Measurements from ENCODE around the gene BTBD10. TPM values are rescaled to one million over a fixed set of nuclear protein-coding genes. Genes with fewer than 3 reads are reported as not detected.

The BTBD10 gene
- polyA plus RNA-seq, 2 donors = 16.1 to 24.9 TPM

DNA sequence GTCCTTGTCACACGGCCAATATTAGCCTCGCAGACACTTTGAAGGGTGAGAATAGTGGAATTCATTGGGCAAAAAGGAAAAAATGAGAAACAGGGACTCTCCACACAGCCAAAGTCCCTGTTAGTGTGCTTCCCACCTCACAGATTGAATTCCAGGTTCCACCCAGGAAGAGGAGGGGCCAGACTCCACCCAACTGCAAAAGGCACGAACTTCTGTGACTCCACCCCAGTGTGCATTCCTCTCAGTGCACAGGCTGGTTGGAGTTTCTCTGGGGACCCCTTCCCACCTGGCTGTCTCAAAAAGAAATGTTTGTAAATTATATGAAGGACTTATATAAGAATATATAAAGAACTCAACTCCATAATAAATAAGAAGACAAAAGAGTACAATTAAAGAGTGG is 12.1 kb upstream of the BTBD10 start:
- 71 to 75% methylated on average over 3 of the region's 3 CpGs for WGBS, 2 donors
- no peaks in the 10 kb centered on the region for H3K4me1 ChIP-seq (ENCODE audit: control insufficient read depth in 2 of 2, insufficient read depth in 2 of 2, low read length in 1 of 2)
- H3K27ac ChIP-seq (ENCODE audit: low read depth in 2 of 2, low read length in 1 of 2) = no peak overlapping the region
- no peak overlapping the region for H3K4me3 ChIP-seq (ENCODE audit: low read depth in 1 of 2, low read length in 2 of 2)
- no peaks in the 10 kb centered on the region for H3K27me3 ChIP-seq (ENCODE audit: control insufficient read depth in 1 of 2, insufficient read depth in 2 of 2, low read length in 2 of 2)
- H3K36me3 ChIP-seq (ENCODE audit: control insufficient read depth in 2 of 2, insufficient read depth in 2 of 2, low read length in 1 of 2) = no peaks in the 10 kb centered on the region
- peaks cover 0 to 3% of the 10 kb centered on the region in 2 donors for H3K9me3 ChIP-seq (ENCODE audit: control insufficient read depth in 2 of 2, insufficient read depth in 1 of 2, low read depth in 1 of 2, low read length in 1 of 2)

- Histone ChIP-seq H3K27me3 (ENCODE audit: control insufficient read depth in 1 of 2, insufficient read depth in 2 of 2, low read length in 2 of 2) (no peaks in the 10 kb centered on the region), H3K9me3 (ENCODE audit: control insufficient read depth in 2 of 2, insufficient read depth in 1 of 2, low read depth in 1 of 2, low read length in 1 of 2) (no peaks in the 10 kb centered on the region), H3K27ac (ENCODE audit: low read depth in 2 of 2, low read length in 1 of 2) (no peak overlapping the region), H3K36me3 (ENCODE audit: control insufficient read depth in 2 of 2, insufficient read depth in 2 of 2, low read length in 1 of 2) (no peaks in the 10 kb centered on the region), H3K4me3 (ENCODE audit: low read depth in 1 of 2, low read length in 2 of 2) (no peak overlapping the region), H3K4me1 (ENCODE audit: control insufficient read depth in 2 of 2, insufficient read depth in 2 of 2, low read length in 1 of 2) (no peaks in the 10 kb centered on the region)
- 67 to 71% methylated on average over 3 of the region's 3 CpGs for WGBS, 2 donors
Measured at GRCh38 chr11:13473013-13473722, 10.1 kb upstream of the BTBD10 start.

DNA sequence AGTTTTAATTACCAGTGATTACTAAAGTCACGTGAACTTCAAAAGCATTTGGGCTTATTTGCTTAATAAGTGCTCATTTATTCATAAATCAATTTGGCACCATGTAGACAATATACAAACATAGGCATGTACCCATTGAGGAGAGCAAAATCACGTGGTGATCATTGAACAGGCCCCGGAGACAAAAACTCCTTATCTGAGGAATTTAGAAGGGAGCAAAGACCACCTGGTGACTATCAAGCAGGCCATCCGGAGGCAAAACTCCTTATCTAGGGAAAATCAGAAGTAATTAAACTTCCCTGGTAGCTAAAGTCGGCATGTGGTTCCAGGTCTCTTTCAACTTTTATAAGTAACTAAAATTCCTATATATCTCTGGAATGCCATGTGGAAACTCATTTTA is 5.7 kb upstream of the BTBD10 start:
- 54 to 55% methylated on average over 5 of the region's 5 CpGs for WGBS, 2 donors
- Histone ChIP-seq H3K27me3 (ENCODE audit: control insufficient read depth in 1 of 2, insufficient read depth in 2 of 2, low read length in 2 of 2) (no peaks in the 10 kb centered on the region), H3K4me1 (ENCODE audit: control insufficient read depth in 2 of 2, insufficient read depth in 2 of 2, low read length in 1 of 2) (no peaks in the 10 kb centered on the region), H3K9me3 (ENCODE audit: control insufficient read depth in 2 of 2, insufficient read depth in 1 of 2, low read depth in 1 of 2, low read length in 1 of 2) (no peaks in the 10 kb centered on the region), H3K36me3 (ENCODE audit: control insufficient read depth in 2 of 2, insufficient read depth in 2 of 2, low read length in 1 of 2) (no peaks in the 10 kb centered on the region), H3K27ac (ENCODE audit: low read depth in 2 of 2, low read length in 1 of 2) (no peak overlapping the region), H3K4me3 (ENCODE audit: low read depth in 1 of 2, low read length in 2 of 2) (no peak overlapping the region)

- H3K36me3 ChIP-seq (ENCODE audit: control insufficient read depth in 2 of 2, insufficient read depth in 2 of 2, low read length in 1 of 2) = no peaks in the 10 kb centered on the region
- no peak overlapping the region for H3K4me3 ChIP-seq (ENCODE audit: low read depth in 1 of 2, low read length in 2 of 2)
- H3K4me1 ChIP-seq (ENCODE audit: control insufficient read depth in 2 of 2, insufficient read depth in 2 of 2, low read length in 1 of 2) = no peaks in the 10 kb centered on the region
- H3K27me3 ChIP-seq (ENCODE audit: control insufficient read depth in 1 of 2, insufficient read depth in 2 of 2, low read length in 2 of 2) = no peaks in the 10 kb centered on the region
- no peaks in the 10 kb centered on the region for H3K9me3 ChIP-seq (ENCODE audit: control insufficient read depth in 2 of 2, insufficient read depth in 1 of 2, low read depth in 1 of 2, low read length in 1 of 2)
- 5% methylated on average over 6 of the region's 6 CpGs for WGBS, 2 donors
- no peak overlapping the region for H3K27ac ChIP-seq (ENCODE audit: low read depth in 2 of 2, low read length in 1 of 2)
Measured at GRCh38 chr11:13465909-13466371, 2.9 kb upstream of the BTBD10 start.

DNA sequence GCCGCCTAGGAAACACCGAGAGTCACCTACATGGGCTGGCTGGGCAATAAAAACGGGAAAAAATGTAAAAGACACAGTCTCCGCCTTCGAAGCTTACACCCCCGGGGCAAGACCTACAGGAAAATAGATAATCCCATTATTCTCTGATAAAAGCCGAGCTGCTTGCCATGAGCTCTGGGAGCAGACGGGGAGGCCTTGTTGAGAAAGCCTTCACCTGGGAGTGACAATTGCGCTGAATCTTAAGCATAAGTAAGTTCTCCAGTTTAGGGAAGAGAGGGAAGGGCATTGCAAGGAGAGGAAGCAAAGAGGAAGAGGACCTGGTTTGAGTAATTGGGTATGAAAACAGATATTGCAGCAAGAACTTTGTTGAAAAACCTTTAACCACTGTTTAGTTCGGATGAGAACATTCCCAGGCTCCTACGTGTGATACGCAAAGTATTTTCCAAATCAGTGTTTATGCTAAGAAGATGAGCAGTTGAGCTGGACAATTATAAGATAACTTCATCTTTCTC is 813 bp upstream of the BTBD10 start:
- Histone ChIP-seq H3K27ac (ENCODE audit: low read depth in 2 of 2, low read length in 1 of 2) (peak overlapping the region; percentile 93 to 94), H3K4me1 (ENCODE audit: control insufficient read depth in 2 of 2, insufficient read depth in 2 of 2, low read length in 1 of 2) (no peaks in the 10 kb centered on the region), H3K27me3 (ENCODE audit: control insufficient read depth in 1 of 2, insufficient read depth in 2 of 2, low read length in 2 of 2) (no peaks in the 10 kb centered on the region), H3K36me3 (ENCODE audit: control insufficient read depth in 2 of 2, insufficient read depth in 2 of 2, low read length in 1 of 2) (no peaks in the 10 kb centered on the region), H3K9me3 (ENCODE audit: control insufficient read depth in 2 of 2, insufficient read depth in 1 of 2, low read depth in 1 of 2, low read length in 1 of 2) (no peaks in the 10 kb centered on the region), H3K4me3 (ENCODE audit: low read depth in 1 of 2, low read length in 2 of 2) (peak overlapping the region; percentile 90 to 95)
- 30 to 31% methylated on average over 12 of the region's 12 CpGs for WGBS, 2 donors

DNA sequence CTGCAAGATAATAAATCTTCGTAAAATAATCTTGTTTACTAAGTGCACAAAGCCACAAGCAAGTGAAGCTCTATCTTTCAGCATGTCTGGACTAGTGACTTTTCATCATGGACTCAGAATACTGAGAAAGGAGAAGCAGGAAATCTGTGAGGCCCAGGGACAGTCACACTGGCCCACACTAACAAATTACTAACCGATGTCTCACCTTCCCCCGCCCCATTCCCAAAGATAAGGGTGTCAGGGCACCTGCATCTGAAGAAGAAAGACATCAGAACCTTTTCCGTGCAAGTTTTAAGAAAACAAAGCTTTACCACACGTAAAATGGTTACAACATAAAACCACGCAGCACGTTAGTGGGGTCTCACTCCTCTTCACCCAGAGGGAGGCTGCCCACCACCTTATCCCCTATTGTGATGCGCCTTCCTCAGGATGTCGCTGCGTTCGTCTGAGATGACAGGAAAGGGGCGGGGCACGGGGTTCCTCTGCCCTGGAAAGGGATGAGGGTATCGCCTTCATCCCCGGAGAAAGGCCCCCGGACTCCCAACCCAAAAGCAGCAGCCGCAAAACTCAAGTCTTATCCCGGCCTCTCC is 616 bp downstream of the BTBD10 start:
- Histone ChIP-seq H3K27me3 (ENCODE audit: control insufficient read depth in 1 of 2, insufficient read depth in 2 of 2, low read length in 2 of 2) (no peaks in the 10 kb centered on the region), H3K9me3 (ENCODE audit: control insufficient read depth in 2 of 2, insufficient read depth in 1 of 2, low read depth in 1 of 2, low read length in 1 of 2) (no peaks in the 10 kb centered on the region), H3K27ac (ENCODE audit: low read depth in 2 of 2, low read length in 1 of 2) (peak overlapping the region; percentile 93 to 94), H3K4me3 (ENCODE audit: low read depth in 1 of 2, low read length in 2 of 2) (peak overlapping the region; percentile 90 to 95), H3K4me1 (ENCODE audit: control insufficient read depth in 2 of 2, insufficient read depth in 2 of 2, low read length in 1 of 2) (no peaks in the 10 kb centered on the region), H3K36me3 (ENCODE audit: control insufficient read depth in 2 of 2, insufficient read depth in 2 of 2, low read length in 1 of 2) (no peaks in the 10 kb centered on the region)
- 1 to 2% methylated on average over 18 of the region's 18 CpGs for WGBS, 2 donors

- 82 to 84% methylated on average over 3 of the region's 3 CpGs for WGBS, 2 donors
- no peak overlapping the region for H3K27ac ChIP-seq (ENCODE audit: low read depth in 2 of 2, low read length in 1 of 2)
Measured at GRCh38 chr11:13461291-13461690, 1.7 kb downstream of the BTBD10 start.

DNA sequence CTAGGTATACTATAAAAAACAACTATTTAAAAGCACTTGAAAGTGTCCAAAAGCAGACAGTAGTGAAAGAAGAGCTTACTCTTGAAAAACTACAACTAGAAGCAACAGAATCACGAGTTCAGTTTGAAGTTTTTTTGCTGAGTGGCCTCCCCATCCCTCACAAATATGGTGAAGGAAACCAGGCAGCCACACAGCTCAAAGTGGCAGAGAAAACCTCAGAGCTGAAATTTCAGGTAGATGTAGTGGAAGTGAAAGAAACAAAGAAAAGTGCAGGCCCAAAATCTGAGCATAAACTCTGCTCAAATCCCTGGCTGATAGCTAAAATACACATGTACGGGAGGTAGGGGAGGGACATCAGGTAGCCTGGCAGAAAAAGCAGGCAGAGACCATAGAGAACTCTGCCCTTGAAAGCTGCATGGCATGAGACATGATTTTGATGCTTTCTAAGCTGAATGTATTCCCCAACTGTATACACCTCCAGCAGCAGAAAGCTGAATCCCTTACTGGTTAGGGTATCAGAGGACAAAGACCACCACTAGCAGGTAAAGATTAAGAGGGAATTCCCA is 12.1 kb downstream of the BTBD10 start:
- Histone ChIP-seq H3K36me3 (ENCODE audit: control insufficient read depth in 2 of 2, insufficient read depth in 2 of 2, low read length in 1 of 2) (no peaks in the 10 kb centered on the region), H3K27ac (ENCODE audit: low read depth in 2 of 2, low read length in 1 of 2) (no peak overlapping the region), H3K4me3 (ENCODE audit: low read depth in 1 of 2, low read length in 2 of 2) (no peak overlapping the region), H3K4me1 (ENCODE audit: control insufficient read depth in 2 of 2, insufficient read depth in 2 of 2, low read length in 1 of 2) (no peaks in the 10 kb centered on the region), H3K27me3 (ENCODE audit: control insufficient read depth in 1 of 2, insufficient read depth in 2 of 2, low read length in 2 of 2) (no peaks in the 10 kb centered on the region), H3K9me3 (ENCODE audit: control insufficient read depth in 2 of 2, insufficient read depth in 1 of 2, low read depth in 1 of 2, low read length in 1 of 2) (no peaks in the 10 kb centered on the region)
- WGBS, 2 donors = 79 to 93% methylated on average over 2 of the region's 2 CpGs

More at GRCh38 chr11:13461291-13461690, 1.7 kb downstream of the BTBD10 start:
- H3K27me3 ChIP-seq (ENCODE audit: control insufficient read depth in 1 of 2, insufficient read depth in 2 of 2, low read length in 2 of 2) = no peaks in the 10 kb centered on the region
- no peaks in the 10 kb centered on the region for H3K4me1 ChIP-seq (ENCODE audit: control insufficient read depth in 2 of 2, insufficient read depth in 2 of 2, low read length in 1 of 2)
- H3K36me3 ChIP-seq (ENCODE audit: control insufficient read depth in 2 of 2, insufficient read depth in 2 of 2, low read length in 1 of 2) = no peaks in the 10 kb centered on the region
- H3K9me3 ChIP-seq (ENCODE audit: control insufficient read depth in 2 of 2, insufficient read depth in 1 of 2, low read depth in 1 of 2, low read length in 1 of 2) = no peaks in the 10 kb centered on the region
- H3K4me3 ChIP-seq (ENCODE audit: low read depth in 1 of 2, low read length in 2 of 2) = no peak overlapping the region

GRCh38 chr11:13449522-13449921 is 13.5 kb downstream of the BTBD10 start:
- Histone ChIP-seq H3K4me1 (ENCODE audit: control insufficient read depth in 2 of 2, insufficient read depth in 2 of 2, low read length in 1 of 2) (no peaks in the 10 kb centered on the region), H3K27ac (ENCODE audit: low read depth in 2 of 2, low read length in 1 of 2) (no peak overlapping the region), H3K27me3 (ENCODE audit: control insufficient read depth in 1 of 2, insufficient read depth in 2 of 2, low read length in 2 of 2) (no peaks in the 10 kb centered on the region), H3K4me3 (ENCODE audit: low read depth in 1 of 2, low read length in 2 of 2) (no peak overlapping the region), H3K9me3 (ENCODE audit: control insufficient read depth in 2 of 2, insufficient read depth in 1 of 2, low read depth in 1 of 2, low read length in 1 of 2) (no peaks in the 10 kb centered on the region), H3K36me3 (ENCODE audit: control insufficient read depth in 2 of 2, insufficient read depth in 2 of 2, low read length in 1 of 2) (no peaks in the 10 kb centered on the region)
- WGBS, 2 donors = 45 to 56% methylated on average over 1 of the region's 1 CpG

Data from esophagus (tissue), 2 donors.